GM18909 (cell line): ENCODE measurements around the gene DAB2.
A peak's percentile ranks its signal among the peaks of the same experiment; 100 is the strongest.

Experiments
- ATAC-seq: cut with Tn5 transposase; IDR thresholded peaks from one replicate; pipeline ENCODE4 v1.9.1; 2021; ENCODE audit warnings: mild to moderate bottlenecking; ENCODE audit not compliant: unreplicated experiment, poor library complexity

The DAB2 gene

GRCh38 chr5:39424736-39425637 is at the start of gene DAB2:
TSS of gene DAB2 (minus strand) at chr5:39424980. CDS start at chr5:39394320, 30,660 bp downstream.
- peak; percentile 76 for ATAC-seq

GRCh38 chr5:39473156-39473775 is 48.5 kb upstream of the DAB2 start:
- ATAC-seq, result no peak

- no peak for ATAC-seq
These were observed 47.2 kb upstream of the DAB2 start for GRCh38 chr5:39471836-39472508.

- ATAC-seq, result no peak
These were observed 46.0 kb upstream of the DAB2 start for GRCh38 chr5:39470811-39471210.

GRCh38 chr5:39469777-39470415 is 45.1 kb upstream of the DAB2 start:
- no peak for ATAC-seq

GRCh38 chr5:39469176-39469575 is 44.4 kb upstream of the DAB2 start:
- no peak for ATAC-seq

GRCh38 chr5:39466846-39467245 is 42.1 kb upstream of the DAB2 start:
- no peak for ATAC-seq

- ATAC-seq, result no peak
These were observed 41.1 kb upstream of the DAB2 start for GRCh38 chr5:39465843-39466242.

- ATAC-seq, result no peak
These were observed 40.3 kb upstream of the DAB2 start for GRCh38 chr5:39465097-39465496.

- ATAC-seq, result no peak
These were observed 39.3 kb upstream of the DAB2 start for GRCh38 chr5:39464088-39464487.

GRCh38 chr5:39462211-39462610 is 37.4 kb upstream of the DAB2 start:
- no peak for ATAC-seq

GRCh38 chr5:39461007-39461682 is 36.4 kb upstream of the DAB2 start:
- ATAC-seq, result peak; percentile 99

- ATAC-seq, result no peak
These were observed 35.1 kb upstream of the DAB2 start for GRCh38 chr5:39459907-39460306.

- no peak for ATAC-seq
These were observed 34.3 kb upstream of the DAB2 start for GRCh38 chr5:39459071-39459470.

- no peak for ATAC-seq
These were observed 30.9 kb upstream of the DAB2 start for GRCh38 chr5:39455645-39456044.

GRCh38 chr5:39453606-39454005 is 28.8 kb upstream of the DAB2 start:
- ATAC-seq, result no peak

GRCh38 chr5:39452846-39453245 is 28.1 kb upstream of the DAB2 start:
- ATAC-seq, result no peak

- no peak for ATAC-seq
These were observed 26.6 kb upstream of the DAB2 start for GRCh38 chr5:39451276-39451941.

GRCh38 chr5:39450487-39450886 is 25.7 kb upstream of the DAB2 start:
- ATAC-seq, result no peak

- no peak for ATAC-seq
These were observed 24.8 kb upstream of the DAB2 start for GRCh38 chr5:39449591-39449990.
